Measurements from ENCODE around the gene NADK2. TPM values are rescaled to one million over a fixed set of nuclear protein-coding genes. Genes with fewer than 3 reads are reported as not detected.
A peak's percentile ranks its signal among the peaks of the same experiment; 100 is the strongest.

NADK2 gene
- total RNA-seq, 1 donor from 2014 or later: 38.4 TPM

DNA sequence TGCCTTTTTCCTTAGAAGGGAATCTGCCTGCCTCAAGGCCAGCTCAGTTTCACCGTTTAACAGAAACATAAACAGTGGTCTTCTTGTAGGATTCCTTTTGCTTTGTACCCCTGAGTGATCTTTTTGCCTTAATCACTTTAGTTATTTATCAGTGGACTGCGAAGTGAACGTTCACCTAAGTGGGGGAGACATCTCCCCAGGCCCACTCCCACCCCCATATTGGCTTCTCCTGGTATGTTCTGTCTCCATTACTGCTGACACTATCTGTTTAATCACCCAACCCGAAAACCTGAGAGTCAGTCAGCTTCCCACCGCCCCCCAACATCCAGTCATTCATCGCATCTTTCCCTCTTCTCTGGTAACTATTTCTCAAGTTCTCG is 88.4 kb downstream of the NADK2 start:
- DNase-seq (ENCODE audit: extremely low spot score, unreplicated experiment): no peak
- TF ChIP-seq, protein P1, sequence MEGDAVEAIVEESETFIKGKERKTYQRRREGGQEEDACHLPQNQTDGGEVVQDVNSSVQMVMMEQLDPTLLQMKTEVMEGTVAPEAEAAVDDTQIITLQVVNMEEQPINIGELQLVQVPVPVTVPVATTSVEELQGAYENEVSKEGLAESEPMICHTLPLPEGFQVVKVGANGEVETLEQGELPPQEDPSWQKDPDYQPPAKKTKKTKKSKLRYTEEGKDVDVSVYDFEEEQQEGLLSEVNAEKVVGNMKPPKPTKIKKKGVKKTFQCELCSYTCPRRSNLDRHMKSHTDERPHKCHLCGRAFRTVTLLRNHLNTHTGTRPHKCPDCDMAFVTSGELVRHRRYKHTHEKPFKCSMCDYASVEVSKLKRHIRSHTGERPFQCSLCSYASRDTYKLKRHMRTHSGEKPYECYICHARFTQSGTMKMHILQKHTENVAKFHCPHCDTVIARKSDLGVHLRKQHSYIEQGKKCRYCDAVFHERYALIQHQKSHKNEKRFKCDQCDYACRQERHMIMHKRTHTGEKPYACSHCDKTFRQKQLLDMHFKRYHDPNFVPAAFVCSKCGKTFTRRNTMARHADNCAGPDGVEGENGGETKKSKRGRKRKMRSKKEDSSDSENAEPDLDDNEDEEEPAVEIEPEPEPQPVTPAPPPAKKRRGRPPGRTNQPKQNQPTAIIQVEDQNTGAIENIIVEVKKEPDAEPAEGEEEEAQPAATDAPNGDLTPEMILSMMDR (conservative IDR thresholded peaks at IDR 0.05): no peak
- Mint-ChIP-seq H3K27ac (peak overlapping the region; percentile 94), H3K4me3 (peak overlapping the region; percentile 92), H3K36me3 (peaks cover 21% of the 10 kb centered on the region), H3K4me1 (ENCODE audit: unreplicated experiment) (peaks cover 50% of the 10 kb centered on the region), H3K9me3 (no peaks in the 10 kb centered on the region), H3K27me3 (no peaks in the 10 kb centered on the region)

DNA sequence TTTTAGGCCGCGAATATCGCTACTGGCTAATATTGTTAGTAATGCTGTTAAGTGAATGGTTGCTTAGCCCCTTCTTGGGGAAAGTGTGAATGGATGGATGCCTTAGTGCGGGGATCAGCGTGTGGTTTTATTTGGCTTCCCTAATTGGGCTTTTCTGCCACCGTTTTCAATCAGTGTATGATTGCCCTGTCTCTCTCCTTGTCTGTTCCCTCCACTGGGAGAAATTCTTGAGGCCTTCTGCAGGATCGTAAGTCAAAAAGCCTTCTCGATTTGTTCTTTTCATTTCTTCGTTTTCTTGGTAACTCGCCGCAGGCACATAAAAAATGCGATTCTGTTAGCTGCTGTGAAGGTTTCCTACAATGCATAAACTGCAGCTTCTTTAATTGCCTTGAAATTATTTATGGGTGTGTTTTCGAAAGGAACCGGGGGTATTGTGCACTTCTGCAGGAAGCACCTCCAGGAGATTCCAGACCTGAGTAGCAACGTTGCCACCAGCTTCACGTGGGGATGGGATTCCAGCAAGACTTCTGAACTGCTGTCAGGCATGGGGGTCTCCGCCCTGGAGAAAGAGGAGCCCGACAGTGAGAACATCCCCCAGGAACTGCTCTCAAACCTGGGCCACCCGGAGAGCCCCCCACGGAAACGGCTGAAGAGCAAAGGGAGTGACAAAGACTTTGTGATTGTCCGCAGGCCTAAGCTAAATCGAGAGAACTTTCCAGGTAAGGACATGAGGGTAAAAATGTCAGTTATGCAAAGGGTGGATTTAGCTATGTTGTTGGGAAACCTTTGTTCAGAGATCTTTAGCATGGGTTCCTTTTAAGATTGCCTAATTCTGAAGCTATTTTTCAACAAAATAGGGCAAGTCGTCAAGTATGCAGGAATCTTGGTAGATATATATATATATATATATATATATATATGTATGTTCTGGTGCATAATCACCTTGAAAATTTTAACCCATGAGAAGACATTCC is 89.1 kb downstream of the NADK2 start:
- no peak for DNase-seq (ENCODE audit: extremely low spot score, unreplicated experiment)
- peak overlapping the region; percentile 94 for H3K27ac Mint-ChIP-seq
- H3K4me3 Mint-ChIP-seq: peak overlapping the region; percentile 92
- peaks cover 20% of the 10 kb centered on the region for H3K36me3 Mint-ChIP-seq
- H3K4me1 Mint-ChIP-seq (ENCODE audit: unreplicated experiment): peaks cover 46% of the 10 kb centered on the region
- TF ChIP-seq, protein P1 (conservative IDR thresholded peaks at IDR 0.05): no peak
- no peaks in the 10 kb centered on the region for H3K9me3 Mint-ChIP-seq
- H3K27me3 Mint-ChIP-seq: no peaks in the 10 kb centered on the region

DNA sequence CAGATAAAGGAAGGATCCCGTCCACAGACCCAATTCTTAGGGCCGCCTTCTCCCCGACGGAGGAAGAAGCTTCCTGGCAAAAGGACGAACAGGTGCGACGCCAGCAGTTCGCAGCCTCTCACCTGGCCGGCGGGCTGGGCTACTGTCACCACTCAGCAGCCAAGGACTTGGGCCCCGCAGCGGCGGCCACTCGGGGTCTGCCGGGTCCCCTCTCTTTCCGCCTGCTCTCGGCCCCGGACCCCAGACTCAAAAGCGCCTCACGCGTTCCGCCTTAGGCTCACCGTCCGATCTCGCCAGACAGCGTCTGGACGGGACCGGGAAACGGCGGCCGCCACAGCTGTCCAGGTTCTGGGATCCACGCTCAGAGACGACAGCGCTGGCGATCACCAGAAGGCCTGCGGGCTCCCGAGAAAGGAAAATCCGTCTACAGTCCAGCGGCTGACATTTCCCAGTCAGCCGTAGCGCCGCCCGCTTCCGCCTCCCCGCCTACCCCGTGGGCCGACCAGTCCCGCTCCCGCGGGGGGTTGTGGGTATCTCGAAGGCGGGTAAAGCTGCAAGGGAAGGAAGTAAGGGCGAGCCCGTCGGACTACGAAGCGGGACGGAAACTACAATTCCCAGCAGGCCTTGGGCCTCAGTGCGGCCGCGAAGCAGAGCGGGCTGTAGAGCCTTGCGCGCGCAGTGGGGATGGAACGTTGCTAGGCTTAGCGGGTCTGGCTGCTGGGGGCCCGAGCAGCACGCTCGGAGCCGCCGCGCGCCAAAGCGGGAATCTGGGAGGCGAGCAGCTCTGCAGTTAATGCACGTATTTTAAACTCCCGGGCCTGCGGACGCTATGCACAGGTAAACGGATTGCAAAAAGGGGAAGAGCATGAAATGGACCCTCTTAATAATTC is 90.0 kb downstream of the NADK2 start, which contains the start of the genes LMBRD2 and SKP2:
TSS of gene LMBRD2 (minus strand) at position 454 of the 890 bp plus-strand sequence. CDS start 8,538 bp downstream, outside the sequence.
TSS of gene SKP2 (plus strand) at position 678 of the 890 bp plus-strand sequence. CDS start at position 830, 152 bp downstream.
- H3K9me3 Mint-ChIP-seq: no peaks in the 10 kb centered on the region
- peaks cover 39% of the 10 kb centered on the region for H3K4me1 Mint-ChIP-seq (ENCODE audit: unreplicated experiment)
- TF ChIP-seq, protein P1 (conservative IDR thresholded peaks at IDR 0.05): no peak
- peak within 1 kb of the TSS; percentile 94 for H3K27ac Mint-ChIP-seq
- peak; percentile 97 for DNase-seq (ENCODE audit: extremely low spot score, unreplicated experiment)
- H3K36me3 Mint-ChIP-seq: peaks cover 14% of the 10 kb centered on the region
- H3K27me3 Mint-ChIP-seq: no peaks in the 10 kb centered on the region
- peak within 1 kb of the TSS; percentile 92 for H3K4me3 Mint-ChIP-seq

DNA sequence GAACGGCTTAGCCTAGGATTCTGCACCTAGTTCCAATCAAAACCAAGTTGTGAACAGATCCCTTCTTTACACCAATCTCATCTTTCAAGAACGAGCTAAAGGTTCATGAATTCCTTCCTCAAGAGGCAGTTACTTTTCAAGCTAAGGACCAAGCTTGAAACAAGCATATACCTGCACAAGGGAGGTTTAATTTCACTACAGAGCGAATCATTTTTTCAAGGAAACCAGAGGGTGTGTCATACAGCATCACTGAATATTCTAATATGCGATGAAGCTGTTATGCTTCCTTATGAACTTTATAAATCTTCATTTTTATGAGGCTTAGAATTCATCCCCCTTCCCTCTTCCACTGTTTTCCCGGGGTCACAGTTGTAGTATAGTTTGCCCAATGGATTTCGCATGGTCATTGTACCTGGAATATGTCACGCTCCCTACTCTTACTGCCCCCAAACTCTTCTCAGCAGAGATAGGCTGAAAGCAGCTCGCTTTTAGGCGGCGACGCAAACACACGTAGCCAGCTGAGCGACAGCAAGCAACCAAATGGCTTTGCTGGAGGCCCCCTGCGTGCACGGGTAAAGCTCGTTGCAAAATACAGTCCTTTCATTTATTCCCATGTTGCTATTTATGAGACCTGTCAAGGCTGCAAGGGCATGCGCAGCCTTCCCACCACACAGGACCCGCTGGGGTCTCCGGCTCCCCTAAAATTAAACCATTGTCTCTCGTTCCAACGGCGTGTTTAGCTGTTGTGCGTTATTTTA is 90.9 kb downstream of the NADK2 start:
- H3K36me3 Mint-ChIP-seq: peaks cover 8% of the 10 kb centered on the region
- H3K9me3 Mint-ChIP-seq: no peaks in the 10 kb centered on the region
- H3K4me3 Mint-ChIP-seq: peak overlapping the region; percentile 92
- no peak for DNase-seq (ENCODE audit: extremely low spot score, unreplicated experiment)
- H3K27ac Mint-ChIP-seq: peak overlapping the region; percentile 94
- TF ChIP-seq, protein P1 (conservative IDR thresholded peaks at IDR 0.05): no peak
- H3K27me3 Mint-ChIP-seq: no peaks in the 10 kb centered on the region
- H3K4me1 Mint-ChIP-seq (ENCODE audit: unreplicated experiment): peaks cover 31% of the 10 kb centered on the region

DNA sequence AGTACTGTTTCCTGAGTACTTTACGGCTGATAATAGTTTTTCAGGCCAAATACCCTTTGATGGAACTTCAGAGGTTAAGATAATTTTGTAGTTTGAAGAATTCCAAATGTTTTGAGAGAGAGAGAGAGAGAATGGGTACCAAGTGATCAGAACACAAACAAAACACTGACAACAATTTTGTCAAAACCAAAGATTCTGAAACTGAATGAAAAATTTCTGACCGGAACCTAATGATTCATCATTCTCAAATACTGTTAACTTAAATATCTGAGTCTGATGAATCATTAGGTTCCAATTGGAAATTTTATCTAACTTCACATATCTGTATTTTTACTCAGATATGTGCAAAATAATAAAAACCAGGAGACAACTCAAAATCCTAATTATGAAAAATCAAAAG is 94.0 kb downstream of the NADK2 start:
- DNase-seq (ENCODE audit: extremely low spot score, unreplicated experiment): no peak
- TF ChIP-seq, protein P1 (conservative IDR thresholded peaks at IDR 0.05): no peak
- H3K4me3 Mint-ChIP-seq: no peak overlapping the region
- no peaks in the 10 kb centered on the region for H3K9me3 Mint-ChIP-seq
- H3K4me1 Mint-ChIP-seq (ENCODE audit: unreplicated experiment): peaks cover 14% of the 10 kb centered on the region
- no peak overlapping the region for H3K27ac Mint-ChIP-seq
- H3K36me3 Mint-ChIP-seq: no peaks in the 10 kb centered on the region
- no peaks in the 10 kb centered on the region for H3K27me3 Mint-ChIP-seq

All from type B pancreatic cell (in vitro differentiated cells).